ENCODE data around the gene C15orf39. TPM values are rescaled to one million over a fixed set of nuclear protein-coding genes. Genes with fewer than 3 reads are reported as not detected.

C15orf39 gene
- total RNA-seq, 1 experiment from 2014 or later: 13.3 TPM

DNA sequence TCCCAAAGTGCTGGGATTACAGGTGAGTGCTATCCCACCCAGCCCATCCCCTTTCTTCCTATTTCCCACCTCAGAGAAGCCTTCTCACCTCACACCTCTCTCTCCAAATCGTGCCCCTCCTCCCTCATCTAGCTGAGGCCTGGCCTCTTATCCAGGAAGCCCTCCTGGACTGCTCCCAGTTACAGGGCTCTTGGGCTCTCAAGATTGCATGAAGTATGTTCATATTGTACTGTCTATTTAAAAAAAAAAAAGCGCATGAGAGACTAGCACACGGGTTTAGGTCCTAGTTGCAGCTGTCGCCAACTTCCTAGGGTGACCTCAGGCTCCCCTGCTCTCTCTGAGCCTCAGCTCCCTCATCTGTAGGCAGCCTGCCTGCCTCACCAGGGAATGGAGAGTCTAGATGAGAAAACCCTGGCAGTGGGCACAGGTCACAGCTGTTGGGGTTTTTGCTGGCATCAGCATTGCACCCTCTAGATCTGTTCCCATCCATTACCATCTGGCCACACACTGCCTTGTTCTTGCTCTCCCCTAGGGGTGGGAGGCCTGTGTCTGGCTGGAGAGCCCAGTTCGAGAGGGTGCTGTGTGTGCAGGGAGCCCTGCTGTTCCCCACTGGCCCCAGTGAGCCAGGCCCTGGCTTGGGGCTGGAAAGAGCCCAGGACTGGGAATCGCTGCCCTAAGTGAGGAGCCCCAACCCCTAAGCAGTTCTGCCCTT, 24.2 kb upstream of the C15orf39 start:
- H3K9me3 Mint-ChIP-seq (ENCODE audit: unreplicated experiment): no peaks in the 10 kb centered on the region
- no TSS peak for BruUV-seq (replicated peaks)
- peak overlapping the region; percentile 49 for H3K27ac Mint-ChIP-seq (ENCODE audit: low read depth, unreplicated experiment)
- H3K4me1 Mint-ChIP-seq (ENCODE audit: insufficient read depth, unreplicated experiment): peaks cover 17% of the 10 kb centered on the region
- TF ChIP-seq, protein P1, sequence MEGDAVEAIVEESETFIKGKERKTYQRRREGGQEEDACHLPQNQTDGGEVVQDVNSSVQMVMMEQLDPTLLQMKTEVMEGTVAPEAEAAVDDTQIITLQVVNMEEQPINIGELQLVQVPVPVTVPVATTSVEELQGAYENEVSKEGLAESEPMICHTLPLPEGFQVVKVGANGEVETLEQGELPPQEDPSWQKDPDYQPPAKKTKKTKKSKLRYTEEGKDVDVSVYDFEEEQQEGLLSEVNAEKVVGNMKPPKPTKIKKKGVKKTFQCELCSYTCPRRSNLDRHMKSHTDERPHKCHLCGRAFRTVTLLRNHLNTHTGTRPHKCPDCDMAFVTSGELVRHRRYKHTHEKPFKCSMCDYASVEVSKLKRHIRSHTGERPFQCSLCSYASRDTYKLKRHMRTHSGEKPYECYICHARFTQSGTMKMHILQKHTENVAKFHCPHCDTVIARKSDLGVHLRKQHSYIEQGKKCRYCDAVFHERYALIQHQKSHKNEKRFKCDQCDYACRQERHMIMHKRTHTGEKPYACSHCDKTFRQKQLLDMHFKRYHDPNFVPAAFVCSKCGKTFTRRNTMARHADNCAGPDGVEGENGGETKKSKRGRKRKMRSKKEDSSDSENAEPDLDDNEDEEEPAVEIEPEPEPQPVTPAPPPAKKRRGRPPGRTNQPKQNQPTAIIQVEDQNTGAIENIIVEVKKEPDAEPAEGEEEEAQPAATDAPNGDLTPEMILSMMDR (IDR thresholded peaks at IDR 0.05; ENCODE audit: unreplicated experiment): no peak
- H3K4me3 Mint-ChIP-seq (ENCODE audit: unreplicated experiment): no peak overlapping the region
- no peaks in the 10 kb centered on the region for H3K36me3 Mint-ChIP-seq (ENCODE audit: insufficient read depth, unreplicated experiment)
- H3K27me3 Mint-ChIP-seq (ENCODE audit: insufficient read depth, unreplicated experiment): no peaks in the 10 kb centered on the region
- CTCF ChIA-PET: interaction anchor here (0.7 kb wide), 1 partner anchor 799 kb away, joined by 3 read pairs; no protein-coding TSS in a partner anchor
- DNase-seq (ENCODE audit: unreplicated experiment): no peak
- POLR2A ChIA-PET: interaction anchor here (1.2 kb wide), 1 partner anchor 23 kb away, joined by 4 read pairs; no protein-coding TSS in a partner anchor
- intact Hi-C loops (cut with micrococcal nuclease): no loop called here

DNA sequence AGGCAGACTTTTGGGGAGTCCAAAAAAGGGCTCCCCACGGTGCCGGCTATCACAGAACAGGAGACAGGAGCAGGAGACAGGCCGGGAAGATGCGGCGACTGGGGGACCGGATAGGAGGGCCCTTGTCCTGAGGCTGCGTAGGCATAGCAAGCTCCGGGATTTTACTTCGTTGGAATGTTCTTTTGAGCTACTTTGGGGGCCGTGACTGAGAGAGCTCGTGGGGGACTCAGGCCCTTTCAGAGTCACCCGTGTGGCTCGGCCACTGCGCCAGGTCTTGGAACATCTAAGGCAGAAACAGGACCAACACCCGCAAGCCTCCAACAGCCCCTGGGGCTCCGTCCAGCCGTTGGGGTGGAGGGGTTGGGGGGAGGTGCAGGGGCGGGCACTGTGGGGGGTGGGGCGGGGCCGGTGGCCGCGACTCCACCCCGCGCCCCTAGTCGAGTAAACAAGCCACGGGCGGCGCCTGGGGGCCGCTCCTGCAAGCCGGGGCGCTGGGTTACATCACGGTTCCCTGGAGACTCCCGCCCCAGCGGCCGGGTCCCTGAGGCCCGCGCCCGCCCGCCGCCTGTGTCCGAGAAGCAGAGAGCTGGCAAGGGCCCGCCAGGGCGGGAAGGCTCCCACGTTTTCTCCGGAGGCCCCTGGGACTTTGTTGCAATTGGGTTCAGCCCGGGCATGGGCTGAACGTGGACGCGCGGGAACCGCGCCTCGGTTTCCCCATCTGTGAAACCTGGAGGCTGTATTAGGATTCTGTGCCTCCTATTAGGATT, 23.3 kb upstream of the C15orf39 start:
- POLR2A ChIA-PET: no interaction called here
- no peaks in the 10 kb centered on the region for H3K27me3 Mint-ChIP-seq (ENCODE audit: insufficient read depth, unreplicated experiment)
- intact Hi-C loops (cut with micrococcal nuclease): no loop called here
- DNase-seq (ENCODE audit: unreplicated experiment): no peak
- H3K4me1 Mint-ChIP-seq (ENCODE audit: insufficient read depth, unreplicated experiment): peaks cover 14% of the 10 kb centered on the region
- H3K4me3 Mint-ChIP-seq (ENCODE audit: unreplicated experiment): no peak overlapping the region
- CTCF ChIA-PET: no interaction called here
- H3K9me3 Mint-ChIP-seq (ENCODE audit: unreplicated experiment): no peaks in the 10 kb centered on the region
- TF ChIP-seq, protein P1 (IDR thresholded peaks at IDR 0.05; ENCODE audit: unreplicated experiment): no peak
- H3K27ac Mint-ChIP-seq (ENCODE audit: low read depth, unreplicated experiment): no peak overlapping the region
- H3K36me3 Mint-ChIP-seq (ENCODE audit: insufficient read depth, unreplicated experiment): no peaks in the 10 kb centered on the region
- no TSS peak for BruUV-seq (replicated peaks)

DNA sequence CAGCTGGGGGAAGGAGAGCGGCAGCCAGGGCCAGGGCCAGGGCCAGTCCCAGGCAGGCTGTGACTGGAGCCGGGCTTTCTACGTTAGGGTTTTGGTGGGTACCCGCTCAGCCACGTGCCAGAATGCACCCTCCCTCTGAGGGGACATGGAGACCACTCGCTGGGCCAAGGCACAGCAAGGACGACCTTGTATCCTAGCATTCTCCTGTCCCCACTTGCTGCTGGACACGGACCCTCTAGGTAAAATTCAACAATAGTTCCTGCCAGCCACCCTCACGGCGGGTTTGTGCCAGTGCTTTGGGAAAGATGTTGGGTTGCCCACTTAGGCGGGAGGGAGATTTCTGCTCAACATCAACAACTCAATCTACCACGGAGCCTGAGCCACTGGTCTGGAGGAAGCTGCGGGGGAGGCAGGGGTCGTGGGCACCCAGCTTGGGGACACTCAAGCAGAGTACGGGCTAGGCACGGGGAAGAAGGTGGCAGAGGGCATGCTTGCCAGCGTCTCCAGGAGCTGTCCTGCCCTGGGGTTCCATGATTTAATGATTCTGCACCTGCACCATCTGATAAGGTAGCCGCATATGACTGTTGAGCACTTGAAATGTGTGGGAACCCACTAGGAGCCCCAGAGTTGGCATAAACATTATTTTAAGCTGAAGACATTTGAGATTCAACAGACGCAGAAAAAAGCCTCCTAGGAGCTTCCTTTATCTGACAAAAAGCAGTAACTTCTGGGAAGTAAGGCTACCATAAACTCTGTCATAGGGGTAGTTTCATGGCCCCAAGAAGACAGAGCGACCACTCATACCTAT, 22.5 kb upstream of the C15orf39 start:
- ChIA-PET CTCF (interaction anchor here (0.9 kb wide), 1 partner anchor 15 kb away, joined by 3 read pairs; no protein-coding TSS in a partner anchor), POLR2A (no interaction called here)
- no peaks in the 10 kb centered on the region for H3K27me3 Mint-ChIP-seq (ENCODE audit: insufficient read depth, unreplicated experiment)
- no peak for DNase-seq (ENCODE audit: unreplicated experiment)
- no peak overlapping the region for H3K4me3 Mint-ChIP-seq (ENCODE audit: unreplicated experiment)
- H3K9me3 Mint-ChIP-seq (ENCODE audit: unreplicated experiment): no peaks in the 10 kb centered on the region
- BruUV-seq (replicated peaks): no TSS peak
- TF ChIP-seq, protein P1 (IDR thresholded peaks at IDR 0.05; ENCODE audit: unreplicated experiment): no peak
- no peaks in the 10 kb centered on the region for H3K36me3 Mint-ChIP-seq (ENCODE audit: insufficient read depth, unreplicated experiment)
- intact Hi-C loops (cut with micrococcal nuclease): no loop called here
- H3K27ac Mint-ChIP-seq (ENCODE audit: low read depth, unreplicated experiment): no peak overlapping the region
- peaks cover 14% of the 10 kb centered on the region for H3K4me1 Mint-ChIP-seq (ENCODE audit: insufficient read depth, unreplicated experiment)

DNA sequence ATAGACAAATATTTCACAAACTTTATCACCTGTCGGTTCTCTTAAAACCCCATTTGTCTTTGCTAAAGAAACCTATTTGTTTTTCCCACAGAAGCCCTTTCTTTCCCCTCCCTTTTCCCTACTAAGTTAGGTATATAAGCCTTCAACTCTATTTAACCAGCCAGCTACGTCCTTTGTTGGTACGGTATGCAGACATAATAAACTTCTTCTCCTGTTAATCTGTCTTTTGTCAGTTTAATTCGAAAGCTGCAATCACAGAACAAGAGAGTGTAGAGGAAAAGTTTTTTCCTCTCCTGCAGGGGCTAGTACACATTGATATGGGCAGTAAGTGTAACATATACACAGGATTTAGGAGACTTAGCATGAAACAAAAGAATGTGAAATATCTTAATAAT, 21.9 kb upstream of the C15orf39 start:
- no peak overlapping the region for H3K27ac Mint-ChIP-seq (ENCODE audit: low read depth, unreplicated experiment)
- ChIA-PET CTCF (interaction anchor here (0.9 kb wide), 1 partner anchor 15 kb away, joined by 3 read pairs; no protein-coding TSS in a partner anchor), POLR2A (no interaction called here)
- no peaks in the 10 kb centered on the region for H3K36me3 Mint-ChIP-seq (ENCODE audit: insufficient read depth, unreplicated experiment)
- DNase-seq (ENCODE audit: unreplicated experiment): no peak
- TF ChIP-seq, protein P1 (IDR thresholded peaks at IDR 0.05; ENCODE audit: unreplicated experiment): no peak
- H3K4me3 Mint-ChIP-seq (ENCODE audit: unreplicated experiment): no peak overlapping the region
- no peaks in the 10 kb centered on the region for H3K27me3 Mint-ChIP-seq (ENCODE audit: insufficient read depth, unreplicated experiment)
- BruUV-seq (replicated peaks): no TSS peak
- intact Hi-C loops (cut with micrococcal nuclease): no loop called here
- H3K9me3 Mint-ChIP-seq (ENCODE audit: unreplicated experiment): no peaks in the 10 kb centered on the region
- H3K4me1 Mint-ChIP-seq (ENCODE audit: insufficient read depth, unreplicated experiment): peaks cover 14% of the 10 kb centered on the region

Data from MCF 10A (cell line).